ENCODE data around the gene EIF3F. TPM values are rescaled to one million over a fixed set of nuclear protein-coding genes. Genes with fewer than 3 reads are reported as not detected.

The EIF3F gene
- total RNA-seq, 2 experiments from 2014 or later: 303 to 309 TPM

DNA sequence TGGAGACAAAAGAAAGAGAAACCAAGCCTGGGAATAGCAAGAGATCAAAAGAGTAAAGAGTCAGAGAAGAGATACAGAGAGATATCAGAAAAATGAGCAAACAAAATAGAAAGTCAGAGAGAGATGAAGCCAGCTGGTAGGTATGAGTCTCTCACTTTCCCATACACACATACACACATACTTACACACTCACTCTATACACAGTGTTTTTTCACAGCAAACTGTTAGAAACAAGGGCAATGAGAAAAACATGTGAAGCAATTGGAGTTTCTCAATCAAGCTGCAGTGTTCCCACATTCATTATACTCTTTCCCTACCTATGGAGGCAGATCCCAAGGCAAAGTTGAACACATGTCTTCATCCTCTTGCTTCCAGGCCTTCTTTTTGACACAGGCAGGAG lies 19.3 kb upstream of the EIF3F start:
- POLR2A ChIA-PET: no interaction called here

DNA sequence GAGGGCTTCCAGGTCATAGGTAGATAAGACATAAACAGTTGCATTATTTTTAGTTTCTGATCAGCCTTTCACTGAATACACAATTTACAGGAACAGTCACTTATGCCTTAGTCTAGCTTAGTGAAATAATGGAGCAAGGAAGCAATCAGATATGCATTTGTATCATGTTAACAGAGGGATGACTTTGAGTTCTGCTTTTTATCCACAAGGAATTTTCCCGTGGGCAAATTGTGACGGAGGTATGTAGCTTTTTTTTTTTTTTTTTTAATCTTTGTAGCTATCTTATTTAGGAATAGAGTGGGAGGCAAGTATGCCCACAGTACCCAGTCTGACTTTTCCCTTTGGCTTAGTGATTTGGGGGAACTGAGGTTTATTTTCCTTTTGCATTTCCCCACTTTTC lies 18.5 kb upstream of the EIF3F start:
- no peak for ATAC-seq
- Mint-ChIP-seq H3K4me1 (ENCODE audit: low read depth) (no peaks in the 10 kb centered on the region), H3K9me3 (no peaks in the 10 kb centered on the region), H3K27me3 (peaks cover 12% of the 10 kb centered on the region), H3K4me3 (no peak overlapping the region), H3K27ac (no peak overlapping the region), H3K36me3 (ENCODE audit: low read depth) (no peaks in the 10 kb centered on the region)
- POLR2A ChIA-PET: no interaction called here
- no peak for DNase-seq
- intact Hi-C loops (cut with micrococcal nuclease): no loop called here
- CTCF ChIA-PET: interaction anchor here (1.0 to 1.9 kb wide), 3 partner anchors 9 to 130 kb away, joined by 3 to 7 read pairs (median 6); partner anchors contain the start of gene EIF3F
- TF ChIP-seq, protein P1, sequence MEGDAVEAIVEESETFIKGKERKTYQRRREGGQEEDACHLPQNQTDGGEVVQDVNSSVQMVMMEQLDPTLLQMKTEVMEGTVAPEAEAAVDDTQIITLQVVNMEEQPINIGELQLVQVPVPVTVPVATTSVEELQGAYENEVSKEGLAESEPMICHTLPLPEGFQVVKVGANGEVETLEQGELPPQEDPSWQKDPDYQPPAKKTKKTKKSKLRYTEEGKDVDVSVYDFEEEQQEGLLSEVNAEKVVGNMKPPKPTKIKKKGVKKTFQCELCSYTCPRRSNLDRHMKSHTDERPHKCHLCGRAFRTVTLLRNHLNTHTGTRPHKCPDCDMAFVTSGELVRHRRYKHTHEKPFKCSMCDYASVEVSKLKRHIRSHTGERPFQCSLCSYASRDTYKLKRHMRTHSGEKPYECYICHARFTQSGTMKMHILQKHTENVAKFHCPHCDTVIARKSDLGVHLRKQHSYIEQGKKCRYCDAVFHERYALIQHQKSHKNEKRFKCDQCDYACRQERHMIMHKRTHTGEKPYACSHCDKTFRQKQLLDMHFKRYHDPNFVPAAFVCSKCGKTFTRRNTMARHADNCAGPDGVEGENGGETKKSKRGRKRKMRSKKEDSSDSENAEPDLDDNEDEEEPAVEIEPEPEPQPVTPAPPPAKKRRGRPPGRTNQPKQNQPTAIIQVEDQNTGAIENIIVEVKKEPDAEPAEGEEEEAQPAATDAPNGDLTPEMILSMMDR (IDR thresholded peaks at IDR 0.05): no peak

More for the DNA sequence above, 19.3 kb upstream of the EIF3F start:
- no peak for DNase-seq
- intact Hi-C loops (cut with micrococcal nuclease): no loop called here
- H3K4me3 Mint-ChIP-seq: no peak overlapping the region
- no peak overlapping the region for H3K27ac Mint-ChIP-seq
- CTCF ChIA-PET: interaction anchor here (1.7 to 1.9 kb wide), 2 partner anchors 19 to 131 kb away, joined by 6 to 7 read pairs; partner anchors contain the start of gene EIF3F
- no peaks in the 10 kb centered on the region for H3K4me1 Mint-ChIP-seq (ENCODE audit: low read depth)
- ATAC-seq: no peak
- TF ChIP-seq, protein P1 (IDR thresholded peaks at IDR 0.05): no peak
- no peaks in the 10 kb centered on the region for H3K36me3 Mint-ChIP-seq (ENCODE audit: low read depth)
- peaks cover 9% of the 10 kb centered on the region for H3K27me3 Mint-ChIP-seq
- H3K9me3 Mint-ChIP-seq: no peaks in the 10 kb centered on the region

DNA sequence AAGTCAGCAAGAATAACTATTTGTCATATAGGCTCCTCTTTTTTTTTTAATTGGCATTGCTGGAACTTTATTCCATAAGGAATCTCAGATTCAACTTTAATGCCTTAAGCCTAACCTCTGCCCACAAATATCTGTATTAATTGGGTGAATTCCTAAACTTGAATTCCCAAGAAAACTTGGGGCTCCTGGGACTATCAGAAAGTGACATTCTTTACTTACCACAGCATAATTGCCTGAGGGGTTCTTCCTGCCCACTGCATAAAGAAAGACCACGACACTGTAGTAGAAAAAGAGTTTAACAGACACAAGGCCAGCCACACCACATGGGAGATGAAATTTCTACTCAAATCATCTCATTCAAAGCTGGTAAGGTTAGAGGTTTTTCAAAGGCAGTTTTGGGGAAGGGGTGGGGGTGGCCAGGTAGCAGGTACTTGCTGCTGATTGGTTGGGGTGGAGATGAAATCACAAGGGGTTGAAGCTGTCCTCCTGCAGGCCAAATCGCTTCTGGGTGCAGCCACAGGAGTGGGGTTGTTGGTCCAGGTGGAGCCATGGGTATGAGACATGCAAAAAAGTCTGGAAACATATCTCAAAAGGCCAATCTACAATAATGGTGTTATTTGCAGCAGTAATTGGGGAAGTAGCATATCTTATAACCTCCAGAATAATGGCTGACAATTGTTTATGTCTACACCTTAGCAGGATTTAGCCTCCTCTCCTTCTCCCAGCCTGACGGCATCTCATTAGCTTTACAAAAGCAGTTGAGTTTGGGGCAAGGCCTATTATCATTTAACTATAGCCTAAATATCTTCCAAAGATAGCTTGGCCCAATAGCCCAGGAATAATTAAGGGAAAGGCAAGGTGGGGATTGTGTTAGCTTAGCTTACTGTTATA lies 17.1 kb upstream of the EIF3F start:
- ATAC-seq: no peak
- TF ChIP-seq, protein P1 (IDR thresholded peaks at IDR 0.05): no peak
- intact Hi-C loops (cut with micrococcal nuclease): no loop called here
- DNase-seq: no peak
- no peak overlapping the region for H3K4me3 Mint-ChIP-seq
- H3K36me3 Mint-ChIP-seq (ENCODE audit: low read depth): no peaks in the 10 kb centered on the region
- ChIA-PET POLR2A (no interaction called here), CTCF (interaction anchor here (0.9 to 1.1 kb wide), 2 partner anchors 17 to 129 kb away, joined by 3 to 4 read pairs; partner anchors contain the start of gene EIF3F)
- H3K27ac Mint-ChIP-seq: no peak overlapping the region
- no peaks in the 10 kb centered on the region for H3K9me3 Mint-ChIP-seq
- H3K27me3 Mint-ChIP-seq: peaks cover 12% of the 10 kb centered on the region
- H3K4me1 Mint-ChIP-seq (ENCODE audit: low read depth): no peaks in the 10 kb centered on the region

DNA sequence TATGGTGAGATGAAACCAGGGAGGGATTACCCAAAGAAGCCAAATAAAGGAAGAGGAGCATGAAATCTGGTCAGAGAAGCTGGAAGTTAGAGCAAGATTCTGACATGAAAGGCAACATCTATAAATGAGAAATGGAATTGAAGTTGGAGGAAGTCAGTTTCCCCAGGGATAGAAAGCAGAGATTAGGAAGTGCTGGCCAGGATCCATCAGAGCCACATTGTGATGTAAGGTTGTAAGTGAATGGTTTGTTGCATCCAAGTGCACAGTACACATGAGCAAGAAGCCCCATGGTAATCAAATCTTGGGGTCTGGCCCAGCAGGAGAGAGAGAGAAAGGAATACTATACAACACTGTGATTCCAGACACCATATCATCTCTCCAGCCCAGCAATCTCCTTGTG lies 15.3 kb upstream of the EIF3F start:
- no peaks in the 10 kb centered on the region for H3K9me3 Mint-ChIP-seq
- no peaks in the 10 kb centered on the region for H3K36me3 Mint-ChIP-seq (ENCODE audit: low read depth)
- no peak overlapping the region for H3K4me3 Mint-ChIP-seq
- DNase-seq (no peak), ATAC-seq (no peak)
- H3K27me3 Mint-ChIP-seq: peaks cover 12% of the 10 kb centered on the region
- no peaks in the 10 kb centered on the region for H3K4me1 Mint-ChIP-seq (ENCODE audit: low read depth)
- ChIA-PET CTCF (no interaction called here), POLR2A (no interaction called here)
- H3K27ac Mint-ChIP-seq: no peak overlapping the region
- intact Hi-C loops (cut with micrococcal nuclease): no loop called here
- TF ChIP-seq, protein P1 (IDR thresholded peaks at IDR 0.05): no peak

DNA sequence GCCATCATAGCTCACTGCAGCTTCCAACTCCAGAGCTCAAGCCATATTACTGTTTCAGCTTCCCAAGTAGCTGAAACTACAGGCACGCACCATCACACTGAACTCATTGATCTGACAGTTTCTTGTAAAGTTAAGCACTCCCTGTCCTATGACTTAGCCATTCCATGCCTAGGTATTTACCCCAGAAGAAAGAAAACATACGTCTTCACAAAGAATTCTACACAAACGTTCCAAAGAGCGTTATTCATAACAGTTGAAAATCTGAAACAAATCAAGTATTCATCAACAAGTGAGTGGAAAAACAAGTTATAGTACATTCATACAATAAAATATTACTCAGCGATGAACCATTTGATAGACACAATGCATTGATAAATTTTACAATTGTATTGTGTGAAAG lies 14.1 kb upstream of the EIF3F start:
- H3K27ac Mint-ChIP-seq: no peak overlapping the region
- no peaks in the 10 kb centered on the region for H3K9me3 Mint-ChIP-seq
- intact Hi-C loops (cut with micrococcal nuclease): no loop called here
- peaks cover 10% of the 10 kb centered on the region for H3K27me3 Mint-ChIP-seq
- TF ChIP-seq, protein P1 (IDR thresholded peaks at IDR 0.05): no peak
- DNase-seq (no peak), ATAC-seq (no peak)
- no peak overlapping the region for H3K4me3 Mint-ChIP-seq
- H3K4me1 Mint-ChIP-seq (ENCODE audit: low read depth): no peaks in the 10 kb centered on the region
- ChIA-PET POLR2A (no interaction called here), CTCF (interaction anchor here (0.9 kb wide), 1 partner anchor 13 kb away, joined by 3 read pairs; the partner anchor contains the start of gene EIF3F)
- H3K36me3 Mint-ChIP-seq (ENCODE audit: low read depth): no peaks in the 10 kb centered on the region
